CD4-positive, alpha-beta memory T cell (primary cell): ENCODE results near the gene MARK3. TPM values are rescaled to one million over a fixed set of nuclear protein-coding genes. Genes with fewer than 3 reads are reported as not detected.

Experiments used
- CTCF ChIA-PET: fragments of 350-600 bp; sonication (Branson Sonifier 250); formaldehyde crosslinking; loops from one replicate; lab custom pipeline; 2021; ENCODE audit warnings: inconsistent platforms; ENCODE audit not compliant: partially characterized antibody; lab: Charles Lee
- POLR2A ChIA-PET: fragments of 350-600 bp; sonication (Branson Sonifier 250); formaldehyde crosslinking; loops from one replicate; lab custom pipeline; 2021; ENCODE audit not compliant: partially characterized antibody; lab: Charles Lee
- DNase-seq, 5 donors: peaks; one replicate each; pipeline versions ENCODE4 v3.0.0 to v3.0.0-alpha.2; 2020 to 2022; ENCODE audit warnings: mixed read lengths in 1 of 5
- H3K27ac ChIP-seq: one replicate; pipeline ENCODE4 v1.7.0; 2013; ENCODE audit warnings: low read depth, low read length
- H3K27me3 ChIP-seq: 2 replicates; pipeline ENCODE4 v1.7.0; 2013; ENCODE audit warnings: mild to moderate bottlenecking, low read length, moderate library complexity; ENCODE audit not compliant: insufficient read depth
- H3K36me3 ChIP-seq: 2 replicates; pipeline ENCODE4 v1.7.0; 2013; ENCODE audit warnings: mild to moderate bottlenecking, low read length, moderate library complexity; ENCODE audit not compliant: insufficient read depth
- H3K4me1 ChIP-seq: 2 replicates; pipeline ENCODE4 v1.7.0; 2013; ENCODE audit warnings: mild to moderate bottlenecking, low read length, moderate library complexity; ENCODE audit not compliant: insufficient read depth
- H3K4me3 ChIP-seq, 2 donors: one replicate each; pipeline ENCODE4 v1.7.0; 2013; ENCODE audit warnings: low read length in 2 of 2, mild to moderate bottlenecking in 1 of 2
- H3K9me3 ChIP-seq, 2 donors: one replicate each; pipeline ENCODE4 v1.7.0; 2013; ENCODE audit warnings: low read length in 2 of 2, control low read depth in 1 of 2; ENCODE audit not compliant: control insufficient read depth in 1 of 2
- H3K27ac Mint-ChIP-seq, 7 donors: one replicate each; pipeline ENCODE4 v1.8.0; 2020 to 2021; ENCODE audit warnings: mixed read lengths in 7 of 7, mild to moderate bottlenecking in 6 of 7, inconsistent platforms in 3 of 7, moderate library complexity in 3 of 7
- H3K27me3 Mint-ChIP-seq, 2 donors: one replicate each; pipeline ENCODE4 v1.8.0; 2020 to 2021; ENCODE audit warnings: mixed read lengths in 2 of 2
- H3K36me3 Mint-ChIP-seq, 2 donors: one replicate each; pipeline ENCODE4 v1.8.0; 2020 to 2021; ENCODE audit warnings: mixed read lengths in 2 of 2, inconsistent platforms in 1 of 2, mild to moderate bottlenecking in 1 of 2
- H3K4me1 Mint-ChIP-seq, 4 donors: one replicate each; pipeline ENCODE4 v1.8.0; 2020 to 2021; ENCODE audit warnings: mixed read lengths in 4 of 4, mild to moderate bottlenecking in 1 of 4
- H3K4me3 Mint-ChIP-seq, 8 donors: one replicate each; pipeline ENCODE4 v1.8.0; 2020 to 2021; ENCODE audit warnings: mixed read lengths in 8 of 8, mild to moderate bottlenecking in 7 of 8, moderate library complexity in 6 of 8, inconsistent platforms in 3 of 8
- H3K9me3 Mint-ChIP-seq, 8 donors: one replicate each; pipeline ENCODE4 v1.8.0; 2020 to 2021; ENCODE audit warnings: mixed read lengths in 8 of 8, mild to moderate bottlenecking in 5 of 8, inconsistent platforms in 3 of 8, moderate library complexity in 1 of 8
- intact Hi-C: fragments of 100-400 bp; cut with micrococcal nuclease; formaldehyde crosslinking; loops from one replicate; pipeline ENCODE4 v1.15.1; 2023
- polyA plus RNA-seq, 2 donors: library from polyadenylated mRNA; unstranded; fragments of 300-500 nt; fragmentation: Illumina TruSeq; gene quantifications; one replicate each; pipeline ENCODE4 v1.2.3, GENCODE V29; 2021
- total RNA-seq, 2 experiments: library from RNA; stranded (reverse); gene quantifications; one replicate each; pipeline ENCODE4 v1.2.3, GENCODE V29; 2021

MARK3 gene
- total and polyA plus RNA-seq, 4 experiments from 2014 or later, result 18.4 to 113 (median 76.2) TPM

DNA sequence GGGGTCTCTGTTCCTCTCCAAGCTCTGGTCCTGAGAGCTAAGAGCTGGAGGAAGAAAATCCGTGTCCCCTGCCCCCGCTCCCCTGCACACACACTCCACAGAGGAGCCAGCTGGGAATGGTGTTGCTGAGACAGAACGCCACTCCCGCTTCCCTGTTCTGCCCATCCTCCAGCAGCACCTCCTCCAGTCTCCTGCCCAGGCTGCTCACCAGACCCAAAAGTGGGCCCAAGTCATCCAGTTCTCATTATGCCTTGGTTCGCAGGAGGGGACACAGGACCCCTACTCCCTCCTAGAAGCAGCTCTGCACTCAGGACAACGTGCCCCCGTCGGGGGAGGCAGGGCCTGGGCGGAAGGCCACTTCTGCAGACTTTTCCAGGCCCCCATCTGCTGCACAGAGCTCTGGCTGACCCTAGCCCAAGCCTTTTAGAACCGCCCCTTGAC, 143.0 kb downstream of the MARK3 start:
- DNase-seq, result no peak
- CTCF ChIA-PET, result interaction anchor here (2.4 kb wide), 1 partner anchor 9 kb away, joined by 12 read pairs; no protein-coding TSS in a partner anchor
- Mint-ChIP-seq H3K9me3 (no peaks in the 10 kb centered on the region), H3K36me3 (peaks cover 0 to 2% of the 10 kb centered on the region in 2 donors), H3K27me3 (peaks cover 0 to 3% of the 10 kb centered on the region in 2 donors), H3K4me3 (peak overlapping the region; percentile 91 to 96 (median 92)), H3K27ac (peak overlapping the region; percentile 87 to 97 (median 96)), H3K4me1 (peaks cover 17 to 58% (median 28%) of the 10 kb centered on the region in 4 donors)
- intact Hi-C loops, result loop anchor here (2.0 kb wide), 1 partner anchor 35 kb away; the partner anchor contains the start of genes BAG5 and COA8
- peak overlapping the region; percentile 76 for H3K27ac ChIP-seq
- peak overlapping the region; percentile 52 to 71 for H3K4me3 ChIP-seq
- POLR2A ChIA-PET, result interaction anchor here (0.7 to 5.9 kb wide), 6 partner anchors 7 to 195 kb away, joined by 3 to 31 read pairs (median 6); partner anchors contain the start of genes BAG5, CKB, COA8 and EIF5
- no peaks in the 10 kb centered on the region for H3K9me3 ChIP-seq
- no peaks in the 10 kb centered on the region for H3K27me3 ChIP-seq
- peaks cover 30% of the 10 kb centered on the region for H3K4me1 ChIP-seq
- no peaks in the 10 kb centered on the region for H3K36me3 ChIP-seq

DNA sequence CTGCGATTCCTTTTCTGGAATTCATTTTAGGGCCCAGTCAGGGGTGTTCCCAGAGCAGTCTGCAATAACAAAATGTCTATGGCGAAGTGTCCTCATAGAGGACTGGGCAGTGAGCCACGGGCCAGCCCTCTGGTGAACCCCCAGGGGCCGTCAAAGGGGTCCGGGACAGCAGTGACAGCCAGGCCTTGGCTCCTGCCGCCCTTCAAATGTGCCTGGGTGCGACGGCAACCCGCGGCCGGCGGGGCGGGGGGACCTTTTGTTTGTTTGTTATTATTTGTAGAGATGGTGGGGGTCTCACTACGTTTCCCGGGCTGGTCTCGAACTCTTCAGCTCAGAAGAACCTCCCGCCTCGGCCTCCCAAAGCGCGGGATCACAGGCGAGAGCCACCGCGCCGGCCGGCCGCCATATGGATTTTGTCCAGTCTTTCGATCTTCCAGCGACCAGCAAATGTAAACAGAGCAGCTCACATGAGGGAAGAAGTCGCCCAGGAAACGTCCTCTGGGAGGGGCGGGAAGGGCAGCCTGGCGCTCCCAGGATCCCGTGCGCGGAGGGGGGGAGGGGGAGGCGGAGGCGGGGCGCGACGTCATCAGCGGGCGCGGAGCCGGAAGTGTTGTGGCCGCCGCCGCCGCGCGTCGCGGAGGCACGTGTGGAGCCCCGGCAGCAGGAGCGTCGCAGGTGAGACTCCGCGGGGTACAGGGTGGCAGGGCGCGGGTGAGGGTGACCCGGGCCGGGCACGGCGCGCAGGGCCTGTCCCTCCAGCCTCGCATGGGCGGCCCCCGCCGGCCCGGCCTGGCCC, 143.6 kb downstream of the MARK3 start, which contains the start of gene TRMT61A:
Gene TRMT61A, plus strand, starts transcription at position 610 of the 796 bp plus-strand sequence. CDS start 783 bp downstream, outside the sequence.
- CTCF ChIA-PET, result interaction anchor here (1.4 to 2.4 kb wide), 3 partner anchors 10 to 100 kb away, joined by 3 to 12 read pairs (median 3); partner anchors contain the start of gene KLC1
- intact Hi-C loops, result loop anchor here (1.0 to 2.0 kb wide), 2 partner anchors 7 to 34 kb away; partner anchors contain the start of genes BAG5 and COA8

DNA sequence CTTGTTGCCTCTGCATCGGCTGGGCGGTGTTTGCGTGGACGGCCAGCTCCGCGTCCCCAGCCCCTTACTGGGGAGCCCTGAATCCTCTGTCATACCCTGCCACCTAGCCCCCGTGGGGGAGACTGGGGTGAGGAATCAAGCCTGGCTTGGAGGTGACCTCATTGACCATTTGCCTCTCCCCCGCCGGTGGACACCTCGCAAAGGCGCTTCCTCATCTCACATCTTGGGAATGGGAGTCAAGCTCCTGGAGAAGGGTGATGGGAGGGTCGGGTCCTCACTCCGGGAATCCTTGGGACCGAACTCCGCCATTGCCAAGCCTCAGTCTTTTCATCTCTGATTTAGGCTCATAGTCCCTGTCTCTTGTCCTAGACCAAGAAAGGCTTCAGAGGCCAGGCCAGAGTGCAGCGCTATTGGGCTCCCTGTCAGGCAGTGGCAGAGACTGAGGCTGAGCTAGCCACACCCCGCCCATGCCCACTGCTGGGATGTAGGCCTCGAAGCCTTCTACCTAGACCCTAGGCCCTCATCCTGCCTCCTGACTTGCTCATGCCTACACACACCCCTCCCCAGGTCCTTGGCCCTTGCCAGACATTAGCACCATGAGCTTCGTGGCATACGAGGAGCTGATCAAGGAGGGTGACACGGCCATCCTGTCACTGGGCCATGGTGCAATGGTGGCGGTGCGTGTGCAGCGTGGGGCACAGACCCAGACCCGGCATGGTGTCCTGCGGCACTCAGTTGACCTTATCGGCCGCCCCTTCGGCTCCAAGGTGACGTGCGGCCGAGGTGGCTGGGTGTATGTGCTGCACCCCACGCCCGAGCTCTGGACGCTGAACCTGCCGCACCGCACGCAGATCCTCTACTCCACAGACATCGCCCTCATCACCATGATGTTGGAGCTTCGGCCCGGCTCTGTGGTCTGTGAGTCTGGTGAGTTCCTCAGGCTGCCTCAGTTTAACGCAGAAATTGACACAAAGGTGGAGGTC, 144.5 kb downstream of the MARK3 start:
- Mint-ChIP-seq H3K36me3 (peaks cover 0 to 2% of the 10 kb centered on the region in 2 donors), H3K4me3 (peak overlapping the region; percentile 91 to 96 (median 93)), H3K27ac (peak overlapping the region; percentile 92 to 97 (median 95)), H3K9me3 (no peaks in the 10 kb centered on the region), H3K27me3 (no peaks in the 10 kb centered on the region), H3K4me1 (peaks cover 17 to 47% (median 26%) of the 10 kb centered on the region in 4 donors)
- ChIA-PET POLR2A (interaction anchor here (0.9 to 5.9 kb wide), 9 partner anchors 8 to 210 kb away, joined by 3 to 31 read pairs (median 5); partner anchors contain the start of genes BAG5, CKB and COA8), CTCF (interaction anchor here (1.4 to 2.4 kb wide), 4 partner anchors 9 to 99 kb away, joined by 3 to 12 read pairs (median 6); partner anchors contain the start of gene KLC1)
- peak overlapping the region; percentile 56 to 93 for H3K4me3 ChIP-seq
- no peaks in the 10 kb centered on the region for H3K9me3 ChIP-seq
- H3K27ac ChIP-seq, result peak overlapping the region; percentile 76
- H3K27me3 ChIP-seq, result no peaks in the 10 kb centered on the region
- DNase-seq, result no peak
- intact Hi-C loops, result loop anchor here (1.0 to 2.0 kb wide), 2 partner anchors 8 to 33 kb away; partner anchors contain the start of genes BAG5 and COA8
- no peaks in the 10 kb centered on the region for H3K36me3 ChIP-seq
- peaks cover 30% of the 10 kb centered on the region for H3K4me1 ChIP-seq

More for the DNA sequence above, 143.6 kb downstream of the MARK3 start, which contains the start of gene TRMT61A:
- peak within 1 kb of the TSS; percentile 91 to 96 (median 93) for H3K4me3 Mint-ChIP-seq
- POLR2A ChIA-PET, result interaction anchor here (0.7 to 5.9 kb wide), 10 partner anchors 7 to 195 kb away, joined by 3 to 31 read pairs (median 5); partner anchors contain the start of genes BAG5, CKB, COA8 and EIF5
- peaks cover 0 to 2% of the 10 kb centered on the region in 2 donors for H3K36me3 Mint-ChIP-seq
- peak within 1 kb of the TSS; percentile 95 to 97 (median 96) for H3K27ac Mint-ChIP-seq
- H3K36me3 ChIP-seq, result no peaks in the 10 kb centered on the region
- peaks cover 30% of the 10 kb centered on the region for H3K4me1 ChIP-seq
- DNase-seq, result peak; percentile 72 to 77 (median 74)
- H3K27me3 ChIP-seq, result no peaks in the 10 kb centered on the region
- no peaks in the 10 kb centered on the region for H3K9me3 Mint-ChIP-seq
- no peaks in the 10 kb centered on the region for H3K27me3 Mint-ChIP-seq
- H3K4me3 ChIP-seq, result peak within 1 kb of the TSS; percentile 71 to 93
- no peaks in the 10 kb centered on the region for H3K9me3 ChIP-seq
- H3K4me1 Mint-ChIP-seq, result peaks cover 17 to 53% (median 26%) of the 10 kb centered on the region in 4 donors
- peak within 1 kb of the TSS; percentile 76 for H3K27ac ChIP-seq

DNA sequence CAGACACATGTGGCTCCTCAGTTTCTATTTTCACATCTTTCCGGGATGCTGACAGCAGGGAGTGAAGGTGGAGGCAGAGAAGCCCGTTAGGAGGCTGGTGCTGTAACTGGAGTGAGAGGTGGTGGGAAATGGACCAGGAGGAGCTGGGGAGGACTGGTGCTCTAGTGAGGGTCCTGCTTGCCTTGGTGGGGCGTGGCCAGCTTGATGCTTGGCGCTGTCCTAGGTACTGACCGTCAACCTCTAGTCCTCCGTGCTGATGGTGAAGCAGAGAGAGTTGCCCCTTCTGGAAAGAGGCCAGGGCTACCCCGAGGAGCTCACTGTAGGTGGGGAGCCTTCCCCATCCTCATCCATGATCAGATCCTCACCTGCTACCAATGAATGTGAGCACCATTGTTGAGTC, 145.2 kb downstream of the MARK3 start:
- Mint-ChIP-seq H3K27me3 (no peaks in the 10 kb centered on the region), H3K27ac (peak overlapping the region in 5 of 7 donors; percentile 2 to 95 (median 46)), H3K9me3 (no peaks in the 10 kb centered on the region), H3K4me1 (peaks cover 15 to 47% (median 25%) of the 10 kb centered on the region in 4 donors), H3K36me3 (peaks cover 0 to 2% of the 10 kb centered on the region in 2 donors), H3K4me3 (peak overlapping the region; percentile 72 to 96 (median 92))
- no peak overlapping the region for H3K27ac ChIP-seq
- no peaks in the 10 kb centered on the region for H3K36me3 ChIP-seq
- no peaks in the 10 kb centered on the region for H3K9me3 ChIP-seq
- no peaks in the 10 kb centered on the region for H3K27me3 ChIP-seq
- ChIA-PET POLR2A (interaction anchor here (0.9 to 5.9 kb wide), 6 partner anchors 8 to 210 kb away, joined by 3 to 31 read pairs (median 6); partner anchors contain the start of genes BAG5, CKB and COA8), CTCF (interaction anchor here (1.8 to 2.4 kb wide), 3 partner anchors 9 to 14 kb away, joined by 3 to 12 read pairs (median 8); no protein-coding TSS in a partner anchor)
- DNase-seq, result no peak
- no peak overlapping the region for H3K4me3 ChIP-seq
- intact Hi-C loops, result no loop called here
- H3K4me1 ChIP-seq, result peaks cover 30% of the 10 kb centered on the region

DNA sequence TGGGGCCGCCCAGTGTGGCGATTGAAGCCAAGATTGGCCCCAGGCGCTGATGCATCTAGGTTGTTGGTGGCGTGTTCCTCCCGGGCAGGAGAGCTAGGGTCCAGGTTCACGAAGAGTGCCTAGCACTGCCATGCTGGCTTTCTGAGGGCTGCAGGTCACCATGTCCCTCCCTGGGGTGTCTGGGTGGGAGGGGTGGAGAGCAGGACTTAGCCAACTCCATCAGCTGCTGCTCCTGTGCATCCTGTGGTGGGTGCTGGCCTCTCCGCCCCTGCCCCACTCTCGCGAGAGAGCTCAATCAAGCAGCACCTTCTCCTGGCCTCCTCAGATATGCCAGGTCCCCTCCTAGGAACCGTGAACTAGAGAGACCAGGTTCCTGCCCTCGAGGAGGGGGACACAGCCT, 145.6 kb downstream of the MARK3 start:
- no peaks in the 10 kb centered on the region for H3K9me3 ChIP-seq
- Mint-ChIP-seq H3K4me3 (peak overlapping the region in 6 of 8 donors; percentile 75 to 96 (median 92)), H3K27ac (peak overlapping the region in 2 of 7 donors; percentile 47 to 95), H3K36me3 (peaks cover 0 to 2% of the 10 kb centered on the region in 2 donors), H3K9me3 (no peaks in the 10 kb centered on the region), H3K27me3 (no peaks in the 10 kb centered on the region), H3K4me1 (peaks cover 15 to 47% (median 25%) of the 10 kb centered on the region in 4 donors)
- no peaks in the 10 kb centered on the region for H3K27me3 ChIP-seq
- POLR2A ChIA-PET, result interaction anchor here (0.9 to 5.9 kb wide), 3 partner anchors 9 to 209 kb away, joined by 3 to 31 read pairs (median 17); partner anchors contain the start of genes BAG5, CKB and COA8
- intact Hi-C loops, result no loop called here
- peaks cover 30% of the 10 kb centered on the region for H3K4me1 ChIP-seq
- H3K4me3 ChIP-seq, result no peak overlapping the region
- no peak overlapping the region for H3K27ac ChIP-seq
- DNase-seq, result no peak
- H3K36me3 ChIP-seq, result no peaks in the 10 kb centered on the region
- CTCF ChIA-PET, result interaction anchor here (0.7 to 2.0 kb wide), 3 partner anchors 10 to 15 kb away, joined by 3 to 8 read pairs (median 8); no protein-coding TSS in a partner anchor
